GM18861 (cell line): ENCODE measurements around the gene TXNDC11.

Experiments used
- ATAC-seq: cut with Tn5 transposase; IDR thresholded peaks from one replicate; pipeline ENCODE4 v1.9.1; 2021; ENCODE audit not compliant: unreplicated experiment

TXNDC11 gene

DNA sequence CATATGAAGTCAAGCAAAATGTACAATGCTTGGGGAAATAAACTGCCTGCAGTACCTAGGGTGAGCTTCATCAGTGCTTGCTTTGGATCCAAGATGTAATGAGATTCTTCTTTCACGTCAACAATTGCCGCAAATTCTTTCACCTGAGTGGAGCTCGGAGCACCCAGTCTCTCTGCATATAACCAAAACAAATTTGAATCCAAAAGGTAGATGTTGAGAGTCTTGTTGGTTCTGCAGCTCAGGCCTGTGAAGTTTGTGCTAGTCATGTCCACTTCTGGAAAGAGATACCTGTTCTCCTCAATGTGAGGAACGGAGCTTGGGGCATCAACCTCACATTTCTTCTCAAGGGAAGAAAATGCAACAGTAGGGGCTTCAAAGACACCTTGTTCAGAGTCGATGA, 51.4 kb downstream of the TXNDC11 start:
- ATAC-seq, result no peak

DNA sequence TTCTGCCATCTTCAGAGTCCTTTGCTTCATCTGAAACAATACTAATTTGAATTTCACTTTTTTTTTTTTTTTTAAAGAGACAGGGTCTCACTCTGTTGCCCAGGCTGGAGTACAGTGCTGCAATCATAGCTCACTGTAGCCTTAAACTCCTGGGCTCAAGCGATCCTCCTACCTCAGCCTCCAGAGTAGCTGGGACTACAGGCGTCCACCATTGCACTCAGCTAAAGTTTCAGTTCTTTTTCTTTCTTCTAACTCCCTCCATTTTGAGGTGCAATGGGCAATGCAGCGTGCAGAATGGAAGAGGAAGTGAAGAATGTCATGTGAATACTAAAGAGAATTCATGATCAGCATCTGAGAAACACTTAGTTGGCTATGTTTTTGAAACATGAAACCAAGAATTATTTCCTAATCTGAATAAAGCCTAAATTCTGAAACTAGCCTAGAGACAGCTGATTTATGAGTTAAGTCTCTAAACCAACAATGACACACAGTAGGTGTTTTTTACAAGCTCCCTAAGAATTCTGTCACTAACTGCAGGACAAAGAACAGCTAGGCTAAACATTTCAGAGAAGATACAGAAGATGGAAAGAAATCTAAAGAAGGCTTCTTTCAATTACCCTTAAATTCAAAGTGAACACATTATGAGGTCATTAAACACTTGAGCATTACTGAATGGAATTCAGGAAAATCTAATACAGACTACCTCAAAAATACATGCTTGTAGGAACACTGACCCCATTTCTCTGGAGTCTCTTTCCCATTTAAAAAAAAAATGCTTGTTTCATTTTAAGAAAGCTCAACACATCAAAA, 53.4 kb downstream of the TXNDC11 start:
- peak; percentile 87 for ATAC-seq

DNA sequence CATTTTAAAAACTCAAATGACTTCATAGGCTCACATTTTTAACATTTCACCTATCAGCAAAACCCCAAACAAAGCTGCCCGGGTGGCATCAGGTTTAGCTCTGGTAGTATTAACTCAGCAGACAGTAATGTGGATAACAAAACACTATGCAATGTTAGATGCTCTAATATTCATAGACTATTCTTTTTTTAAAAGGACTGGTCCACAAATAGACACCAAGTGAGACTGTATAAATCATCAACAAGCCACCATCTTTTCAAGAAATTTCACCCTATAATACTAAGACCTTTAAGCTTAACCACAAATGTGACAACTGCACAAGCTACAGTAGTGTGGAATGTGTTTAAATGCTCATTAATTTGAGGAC, 54.2 kb downstream of the TXNDC11 start:
- ATAC-seq, result no peak

DNA sequence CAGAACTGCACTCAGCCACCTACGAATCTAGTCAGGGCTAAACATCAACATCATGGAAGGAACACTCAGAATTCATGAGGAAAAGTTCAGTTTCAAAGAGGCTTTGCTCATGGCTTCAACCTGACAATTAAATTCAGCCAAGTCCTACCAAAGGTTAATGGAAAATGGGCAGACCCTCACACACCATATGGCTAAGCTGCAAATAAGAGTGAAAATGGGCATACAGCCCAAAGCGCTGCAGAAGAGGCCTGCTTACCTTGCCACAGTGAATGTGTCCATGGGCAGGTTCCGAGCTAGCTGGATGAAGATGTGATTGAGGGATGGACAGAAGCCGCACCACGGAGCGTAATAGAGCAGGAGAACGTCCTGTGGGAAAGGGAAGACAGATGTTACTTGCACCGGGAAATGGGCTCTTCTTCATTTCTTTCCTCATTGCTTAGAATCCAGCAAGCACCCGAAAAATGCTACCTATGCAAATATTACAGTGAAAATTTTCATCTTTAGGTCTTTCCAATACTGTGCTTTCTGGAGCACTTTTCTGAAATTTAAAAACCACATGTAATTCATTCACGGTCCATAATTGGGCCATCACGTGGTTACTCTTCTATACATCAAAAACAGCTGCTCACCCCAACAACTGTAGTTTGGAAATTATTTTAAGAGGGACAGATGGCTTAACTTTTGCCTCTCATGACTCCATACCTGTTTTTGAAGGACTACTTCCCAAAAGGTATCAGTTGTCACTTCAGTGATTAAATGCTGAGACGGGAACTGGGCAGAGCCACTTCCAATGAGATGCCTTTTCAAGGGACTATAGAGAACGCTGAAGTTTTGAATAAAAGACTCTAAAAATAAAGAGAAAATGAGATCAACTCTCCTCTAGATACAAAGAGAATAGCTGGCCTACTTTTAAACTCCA, 54.8 kb downstream of the TXNDC11 start:
- ATAC-seq, result no peak

DNA sequence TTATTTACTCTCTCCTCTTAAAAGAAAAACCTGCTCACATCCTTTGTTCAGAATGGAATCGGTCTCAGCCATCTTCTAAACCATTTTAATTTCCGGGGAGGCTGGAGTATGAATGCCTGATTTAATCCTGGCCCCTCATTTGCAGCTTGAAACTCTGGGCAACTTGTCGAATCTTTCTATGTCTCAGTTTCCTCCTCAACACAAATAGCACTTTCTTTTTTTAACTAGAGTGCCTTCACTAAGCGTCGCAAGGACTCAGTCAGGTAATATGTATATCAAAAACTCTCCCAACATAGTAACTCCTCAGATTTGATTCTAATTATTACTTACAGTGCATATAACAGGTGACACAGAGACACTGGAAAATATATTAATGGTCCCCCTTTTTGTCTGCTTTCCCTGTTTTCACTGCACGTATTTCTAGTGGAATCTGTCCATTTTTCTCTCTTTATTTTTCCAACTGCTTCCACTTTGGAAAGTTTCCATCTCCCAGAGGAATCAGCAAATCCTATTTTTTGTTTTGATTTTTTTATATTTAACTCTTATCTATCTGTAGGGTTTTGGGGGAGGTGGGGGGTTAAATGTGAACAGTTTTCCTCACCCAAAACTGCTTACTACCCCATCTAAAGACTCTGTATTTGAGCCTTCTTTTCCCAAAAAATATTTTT, 55.8 kb downstream of the TXNDC11 start:
- ATAC-seq, result no peak

DNA sequence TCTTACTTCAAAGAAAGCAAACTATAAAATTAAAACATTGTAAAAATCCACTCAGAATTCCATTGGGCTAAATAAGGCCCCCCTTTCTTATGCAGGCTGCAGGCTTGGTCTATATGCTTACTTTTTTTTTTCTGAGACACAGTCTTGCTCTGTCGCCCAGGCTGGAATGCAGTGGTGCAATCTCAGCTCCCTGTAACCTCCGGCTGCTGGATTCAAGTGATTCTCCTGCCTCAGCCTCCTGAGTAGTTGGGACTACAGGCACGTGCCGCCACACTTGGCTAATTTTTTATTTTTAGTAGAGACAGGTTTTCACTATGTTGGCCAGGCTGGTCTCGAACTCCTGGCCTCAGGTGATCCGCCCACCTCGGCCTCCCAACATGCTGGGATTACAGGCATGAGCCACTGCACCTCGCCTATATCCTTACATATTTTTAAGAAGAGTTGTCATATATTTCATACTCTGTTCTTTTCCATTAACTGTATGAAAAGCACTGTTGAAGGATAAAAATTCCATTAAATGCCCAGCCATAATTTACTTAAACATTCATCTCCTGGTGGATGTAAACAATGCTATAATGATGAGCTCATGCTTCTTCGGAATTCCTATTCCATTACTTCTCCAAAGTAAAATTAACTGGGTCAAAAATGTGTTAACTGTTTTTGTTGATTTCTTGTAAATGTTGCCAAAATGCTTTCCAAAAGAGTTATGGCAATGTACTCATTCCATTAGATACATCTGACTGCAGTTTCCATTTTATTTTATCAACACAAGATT, 56.6 kb downstream of the TXNDC11 start:
- no peak for ATAC-seq

DNA sequence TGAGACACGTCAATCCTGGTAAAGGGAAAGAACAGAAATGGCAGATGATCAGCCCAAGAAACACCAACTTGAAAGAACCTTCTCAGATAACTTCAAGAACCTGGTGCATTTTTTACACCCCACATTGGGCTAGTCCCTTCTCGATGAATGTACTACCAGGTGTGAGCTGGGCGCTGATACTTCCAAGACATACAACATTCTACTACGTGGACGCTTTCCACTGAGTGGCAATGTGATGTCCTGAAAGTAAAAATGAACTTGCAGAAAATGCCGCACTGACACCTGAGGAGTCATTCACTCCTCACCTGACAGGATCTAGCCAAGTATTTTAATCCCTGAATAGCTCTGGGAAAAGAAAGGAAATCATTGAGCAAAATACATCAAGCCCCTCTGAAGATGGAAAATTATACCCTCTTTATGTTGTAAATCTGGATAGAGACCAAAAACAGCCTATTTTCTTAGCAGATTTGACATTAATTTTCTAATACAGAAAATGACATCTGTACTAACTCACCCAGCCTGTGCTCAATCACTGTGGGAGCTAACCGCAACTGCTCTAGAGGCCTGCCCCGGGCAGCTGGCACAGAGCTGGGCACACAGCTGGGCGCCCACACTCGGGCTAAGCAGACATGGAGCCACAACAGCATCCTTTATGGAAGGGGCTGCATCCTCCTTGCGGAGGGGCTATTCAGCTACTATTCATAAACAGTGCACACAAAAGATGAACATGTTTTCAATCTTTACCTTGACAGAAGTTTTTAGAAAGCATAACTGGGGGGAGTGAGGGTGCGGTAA, 58.2 kb downstream of the TXNDC11 start:
- no peak for ATAC-seq

DNA sequence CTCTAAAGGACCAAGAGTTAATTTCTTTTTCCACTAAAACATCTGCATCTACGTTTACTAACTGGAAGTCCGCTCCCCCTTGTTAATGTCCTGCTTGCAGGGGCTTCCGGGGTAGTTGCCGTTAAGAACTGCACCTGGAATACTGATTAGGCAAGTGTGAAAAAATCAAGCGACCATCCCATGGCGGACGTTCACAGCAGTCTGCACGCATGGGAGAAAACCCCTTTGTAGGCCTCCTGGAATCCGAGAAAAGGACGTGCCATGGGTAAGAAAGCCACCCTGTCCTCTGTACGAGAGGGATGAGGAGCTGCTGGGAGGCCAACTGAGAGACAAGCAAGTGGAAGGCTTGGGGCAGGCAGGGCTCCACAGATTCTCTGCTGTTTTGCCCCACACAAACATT, 59.5 kb downstream of the TXNDC11 start:
- ATAC-seq, result no peak

DNA sequence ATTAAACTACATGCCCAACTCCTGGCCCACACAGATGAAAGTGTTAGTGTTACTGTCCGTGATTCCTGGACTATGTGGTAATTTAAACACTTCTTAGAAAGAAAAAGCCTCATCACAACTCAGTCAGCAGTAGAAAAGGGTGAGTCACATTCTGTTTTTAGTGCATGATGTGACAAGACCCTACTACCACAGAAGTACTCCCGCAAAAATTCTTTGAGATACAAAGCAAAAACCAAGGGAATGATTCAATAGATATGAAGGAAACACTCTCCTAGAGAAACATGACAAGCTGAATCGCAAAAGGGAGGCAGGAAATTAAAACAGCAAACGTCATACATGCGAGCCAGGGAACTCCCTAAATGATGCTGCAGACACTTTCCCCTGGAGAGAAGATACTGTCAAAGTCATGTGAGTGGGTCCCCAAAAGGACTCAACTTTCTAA, 60.0 kb downstream of the TXNDC11 start:
- no peak for ATAC-seq

DNA sequence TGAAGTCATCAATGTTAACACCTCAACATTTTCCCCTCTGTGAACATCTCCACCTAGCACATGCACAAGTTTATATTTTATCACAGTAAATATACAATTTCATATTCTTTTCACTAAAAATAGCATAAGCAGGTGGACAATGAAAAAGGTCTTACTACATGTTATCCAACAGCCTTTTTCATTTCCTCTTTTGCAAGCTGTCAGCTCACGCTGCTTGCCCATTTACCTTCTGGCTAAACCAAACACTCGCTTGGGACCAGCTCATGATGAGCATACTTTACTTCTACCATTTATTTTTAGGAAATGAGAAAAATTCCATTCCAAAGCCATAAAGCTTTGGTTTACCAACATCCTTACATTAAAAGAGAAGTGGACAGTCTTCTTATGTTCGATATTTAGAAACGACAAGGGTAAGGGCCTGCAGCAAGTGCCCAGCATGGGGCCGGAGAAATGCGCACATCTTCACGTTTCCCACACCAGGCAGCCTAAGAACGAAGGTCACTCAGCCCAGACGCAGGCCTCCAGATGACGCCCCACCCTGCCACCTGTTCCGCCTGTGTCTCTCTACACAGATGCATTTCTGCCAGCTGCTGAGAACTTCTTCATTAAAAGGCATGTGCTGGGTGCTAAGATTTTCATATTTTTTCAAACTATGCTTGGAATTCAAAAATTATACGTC, 60.5 kb downstream of the TXNDC11 start:
- ATAC-seq, result peak; percentile 50

DNA sequence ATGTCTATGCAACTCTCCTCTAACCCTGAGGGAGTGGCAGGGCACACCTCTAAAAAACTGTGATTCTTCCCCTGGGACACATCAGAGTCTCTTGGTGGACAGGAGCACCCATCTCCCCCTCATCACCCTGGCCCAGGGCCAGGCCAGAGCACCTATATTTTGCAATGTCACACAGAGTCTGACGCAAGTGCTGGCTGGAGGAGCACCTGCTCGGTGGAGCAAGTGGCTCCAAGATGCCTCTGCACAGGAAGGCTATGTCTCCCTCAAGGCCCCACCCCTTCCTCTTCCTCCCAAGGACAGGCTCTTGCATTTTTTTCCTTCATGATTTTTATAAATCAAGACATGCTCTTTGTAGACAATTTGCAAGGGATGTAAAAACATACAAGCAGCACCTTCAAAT, 61.1 kb downstream of the TXNDC11 start:
- peak; percentile 36 for ATAC-seq

DNA sequence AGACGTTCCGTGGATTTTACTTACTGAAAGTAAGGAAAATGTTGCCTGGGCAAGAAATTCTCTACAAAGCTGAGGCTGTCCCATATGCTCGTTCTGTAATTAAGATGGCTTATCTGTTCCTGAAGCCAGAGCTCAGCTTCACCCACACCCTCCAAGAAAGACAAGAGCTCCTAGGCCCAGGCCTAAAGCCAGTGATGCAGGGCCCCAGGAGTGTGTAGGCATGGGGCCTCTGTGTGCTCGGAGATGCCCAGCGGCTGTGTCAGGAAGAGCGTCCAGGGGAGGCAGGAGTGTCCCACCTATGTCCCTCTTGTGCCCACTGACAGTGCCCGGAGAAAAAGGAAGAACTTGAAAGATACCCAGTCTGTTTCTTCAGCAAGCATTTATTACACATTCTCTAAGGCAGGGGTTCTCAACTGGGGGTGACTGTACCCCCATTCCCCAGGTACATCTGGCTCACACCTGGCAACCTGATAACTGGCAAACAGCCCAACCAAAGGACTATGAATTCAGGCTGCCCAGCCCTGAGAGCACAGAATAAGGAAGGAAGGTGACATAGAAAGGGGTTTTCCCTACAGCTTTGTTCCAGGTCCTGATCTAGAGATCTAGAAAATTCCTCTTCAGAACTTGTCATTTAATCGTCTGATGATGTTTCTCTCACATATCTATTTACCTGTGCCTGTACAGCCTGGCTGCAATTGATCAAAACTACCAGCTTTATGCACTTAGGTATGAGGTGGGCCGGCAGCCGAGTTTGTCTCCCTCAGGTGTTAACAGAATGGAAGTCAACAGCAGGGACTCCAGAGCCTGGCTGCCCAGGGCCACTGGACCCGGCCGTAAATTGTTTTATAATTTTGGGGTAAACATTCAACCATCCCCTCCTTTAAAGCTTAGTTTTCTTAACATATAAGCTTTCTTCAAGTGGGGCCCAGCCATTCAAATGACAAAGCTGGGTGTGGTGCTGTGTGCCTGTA, 62.4 kb downstream of the TXNDC11 start:
- ATAC-seq, result no peak

DNA sequence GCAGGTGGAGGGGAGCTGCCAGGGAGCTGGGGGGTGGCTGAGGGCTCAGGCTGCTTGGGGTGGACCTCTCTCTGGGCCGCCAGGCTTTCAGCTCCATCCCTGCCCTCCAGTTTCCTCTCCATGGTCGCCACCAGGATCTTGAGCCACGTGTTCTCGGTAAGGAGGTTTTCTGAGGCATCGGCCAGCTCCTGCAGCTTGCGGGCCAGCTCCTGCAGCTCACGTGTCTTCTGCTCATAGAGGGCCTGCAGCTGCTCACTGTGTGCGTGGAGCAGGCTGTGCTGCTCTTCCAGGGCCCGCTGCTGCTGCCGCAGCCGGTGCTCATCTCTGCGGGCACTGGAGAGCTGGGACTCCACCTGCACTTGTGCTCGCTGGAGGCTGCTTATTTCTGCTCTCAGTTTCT, 63.4 kb downstream of the TXNDC11 start:
- ATAC-seq, result no peak

DNA sequence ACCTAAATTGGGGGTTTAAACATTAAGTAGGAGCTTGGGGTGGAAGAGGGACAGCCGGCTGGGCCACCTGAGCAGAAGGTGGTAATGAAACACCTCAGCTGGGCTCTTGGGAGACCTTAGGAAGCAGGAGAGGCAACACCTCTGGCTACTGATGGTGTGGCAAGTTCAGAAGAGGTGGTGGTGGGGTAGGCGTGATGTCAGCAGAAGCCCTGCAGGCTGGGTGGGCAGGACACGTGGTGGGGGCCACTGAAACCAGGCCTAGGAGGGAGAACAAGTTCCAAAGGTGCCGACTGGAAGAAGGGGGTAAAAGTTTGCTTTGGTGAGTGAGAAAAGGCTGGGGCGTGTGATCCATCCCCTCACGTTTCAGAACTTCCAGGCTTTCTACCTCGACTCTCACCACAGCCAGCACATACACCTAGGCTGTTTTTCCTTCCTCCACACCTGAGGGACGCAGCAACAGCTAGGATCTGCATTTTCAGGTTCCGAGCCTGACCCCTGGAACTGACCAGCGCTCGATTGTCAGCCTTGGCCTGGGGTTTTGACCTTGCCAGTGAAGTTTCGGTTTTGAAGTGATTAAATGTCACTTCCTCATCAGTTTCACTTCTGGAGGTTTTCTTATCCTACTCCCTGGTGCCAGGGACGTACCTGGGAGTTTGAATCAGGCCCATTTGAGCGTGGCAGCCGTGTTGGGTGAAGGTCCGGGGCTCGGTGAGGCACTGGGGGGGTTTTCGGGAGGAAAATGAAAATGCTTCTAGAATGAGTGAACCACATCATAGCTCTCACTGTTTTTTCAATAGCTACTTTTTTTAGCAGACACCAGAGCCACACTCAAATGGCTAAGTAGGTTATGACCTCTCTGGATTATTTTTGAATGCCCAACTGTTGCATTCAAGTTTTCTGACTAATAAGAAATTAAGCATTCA, 64.4 kb downstream of the TXNDC11 start:
- ATAC-seq, result no peak

DNA sequence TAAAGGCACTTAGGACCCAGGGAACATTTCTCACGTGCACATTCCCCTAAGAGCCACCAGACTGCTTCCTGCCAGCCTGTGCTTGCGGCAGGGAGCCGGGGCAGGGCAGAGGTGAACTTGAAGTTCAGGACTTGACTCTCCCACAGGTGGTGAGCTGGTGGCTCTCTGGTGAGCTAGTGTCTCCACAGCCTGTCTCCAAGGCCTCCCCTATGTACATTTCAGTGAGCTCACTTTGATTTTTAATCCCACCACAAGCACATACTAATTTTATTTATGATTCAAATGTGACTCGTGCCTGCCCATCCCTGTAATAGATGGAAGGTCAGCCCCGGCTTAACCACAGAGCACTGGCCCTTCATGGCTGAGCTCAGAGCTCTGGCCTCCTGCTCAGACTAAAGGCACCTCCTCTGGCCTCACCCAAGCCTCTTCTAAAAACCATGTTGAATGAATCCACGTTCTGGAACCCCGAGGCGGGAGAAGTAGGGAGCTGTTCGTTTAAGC, 65.2 kb downstream of the TXNDC11 start:
- no peak for ATAC-seq

DNA sequence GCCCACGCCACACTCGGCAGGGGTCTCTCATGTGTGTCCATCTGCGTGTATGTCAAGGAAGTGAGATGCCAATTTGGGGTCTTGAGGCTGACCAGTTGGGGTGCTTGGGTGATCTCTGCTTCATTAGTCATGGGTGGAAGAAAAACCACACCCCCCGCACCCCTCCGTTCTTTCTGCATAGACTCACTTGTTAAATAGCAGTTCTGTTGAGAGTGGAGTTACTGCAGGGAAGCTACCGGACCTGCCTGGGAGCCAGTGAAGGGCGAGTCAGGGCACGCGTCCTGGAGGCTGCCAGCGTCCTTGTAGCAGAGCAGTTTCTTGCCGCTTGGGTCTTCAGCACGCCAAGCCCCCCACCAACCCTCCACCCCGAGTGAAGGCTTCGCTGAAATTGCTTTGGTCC, 65.9 kb downstream of the TXNDC11 start:
- no peak for ATAC-seq
